IPS DF 6.9 (cell line): ENCODE results near the gene PSMD8.

ENCODE experiments used
- DNase-seq: peaks from one replicate; pipeline ENCODE4 v3.0.0-alpha.2; 2013; ENCODE audit warnings: low read depth, low spot score
- H3K27ac ChIP-seq: one replicate; pipeline ENCODE4 v1.5.1; 2013; ENCODE audit warnings: low read length, control low read depth
- H3K27me3 ChIP-seq: 2 replicates; pipeline ENCODE4 v1.6.1; 2013; ENCODE audit warnings: mild to moderate bottlenecking, low read length; ENCODE audit not compliant: control insufficient read depth, insufficient read depth
- H3K36me3 ChIP-seq: 2 replicates; pipeline ENCODE4 v1.6.1; 2013; ENCODE audit warnings: low read length; ENCODE audit not compliant: control insufficient read depth, insufficient read depth
- H3K4me1 ChIP-seq: 2 replicates; pipeline ENCODE4 v1.6.1; 2013; ENCODE audit warnings: low read length; ENCODE audit not compliant: control insufficient read depth, insufficient read depth
- H3K4me3 ChIP-seq: 2 replicates; pipeline ENCODE4 v1.5.1; 2013; ENCODE audit warnings: mild to moderate bottlenecking, low read length
- H3K9me3 ChIP-seq: 2 replicates; pipeline ENCODE4 v1.6.1; 2013; ENCODE audit warnings: low read length, inconsistent platforms; ENCODE audit not compliant: control insufficient read depth, insufficient read depth
- WGBS: extraction: QIAGEN DNeasy Blood & Tissue Kit; methylation state at CpG from one replicate; pipeline ENCODE4 v1.1.7; 2013; ENCODE audit warnings: mixed read lengths, missing lambda C conversion rate; ENCODE audit not compliant: insufficient read length, insufficient coverage; 5-methylcytosine and 5-hydroxymethylcytosine counted together

PSMD8 gene

GRCh38 chr19:38376576-38376975 is 2.2 kb downstream of the PSMD8 start:
- Histone ChIP-seq H3K36me3 (peaks cover 17% of the 10 kb centered on the region), H3K4me3 (no peak overlapping the region), H3K4me1 (0 out of 2 replicates have a peak, but pooled peaks cover 4% of the 10 kb centered on the region), H3K9me3 (no peaks in the 10 kb centered on the region), H3K27ac (no peak overlapping the region), H3K27me3 (no peaks in the 10 kb centered on the region)
- WGBS, result no CpG with 5 or more reads among the region's 3 CpGs
- no peak for DNase-seq

- H3K27me3 ChIP-seq, result no peaks in the 10 kb centered on the region
- H3K9me3 ChIP-seq, result no peaks in the 10 kb centered on the region
- no peak overlapping the region for H3K4me3 ChIP-seq
- peaks cover 19% of the 10 kb centered on the region for H3K36me3 ChIP-seq
- DNase-seq, result no peak
- WGBS, result no CpG with 5 or more reads among the region's 4 CpGs
- no peak overlapping the region for H3K27ac ChIP-seq
- H3K4me1 ChIP-seq, result 0 out of 2 replicates have a peak, but pooled peaks cover 4% of the 10 kb centered on the region
These were observed 2.7 kb downstream of the PSMD8 start for GRCh38 chr19:38377052-38377451.

GRCh38 chr19:38378866-38379265 is 4.5 kb downstream of the PSMD8 start:
- Histone ChIP-seq H3K9me3 (no peaks in the 10 kb centered on the region), H3K27ac (no peak overlapping the region), H3K4me1 (0 out of 2 replicates have a peak, but pooled peaks cover 4% of the 10 kb centered on the region), H3K36me3 (peaks cover 23% of the 10 kb centered on the region), H3K27me3 (no peaks in the 10 kb centered on the region), H3K4me3 (no peak overlapping the region)
- no peak for DNase-seq
- no CpG with 5 or more reads among the region's 10 CpGs for WGBS

GRCh38 chr19:38381138-38381537 is 6.8 kb downstream of the PSMD8 start:
- Histone ChIP-seq H3K9me3 (no peaks in the 10 kb centered on the region), H3K27me3 (no peaks in the 10 kb centered on the region), H3K4me3 (no peak overlapping the region), H3K4me1 (peaks cover 4% of the 10 kb centered on the region; the same call in 1 of the 2 replicates), H3K36me3 (peaks cover 23% of the 10 kb centered on the region), H3K27ac (no peak overlapping the region)
- WGBS, result no CpG with 5 or more reads among the region's 9 CpGs
- no peak for DNase-seq

DNA sequence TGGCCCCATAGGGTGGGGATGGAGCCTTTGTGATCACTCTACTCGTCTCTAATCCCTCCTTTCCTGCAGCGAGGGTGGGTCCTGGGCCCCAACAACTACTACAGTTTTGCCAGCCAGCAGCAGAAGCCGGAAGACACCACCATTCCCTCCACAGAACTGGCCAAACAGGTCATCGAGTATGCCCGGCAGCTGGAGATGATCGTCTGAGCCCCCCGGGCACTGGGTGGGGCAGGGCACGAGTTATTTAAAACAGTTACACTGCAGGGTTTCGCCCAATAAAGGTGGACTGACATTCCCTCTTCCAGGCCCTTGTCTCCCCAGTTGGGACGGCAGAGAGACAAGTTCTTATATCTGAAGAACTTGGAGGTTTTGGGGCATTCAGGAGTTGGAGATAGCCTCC is 8.8 kb downstream of the PSMD8 start:
- Histone ChIP-seq H3K36me3 (peaks cover 23% of the 10 kb centered on the region), H3K9me3 (no peaks in the 10 kb centered on the region), H3K4me3 (no peak overlapping the region), H3K27ac (no peak overlapping the region), H3K27me3 (no peaks in the 10 kb centered on the region), H3K4me1 (peaks cover 4% of the 10 kb centered on the region; the same call in 1 of the 2 replicates)
- no peak for DNase-seq
- no CpG with 5 or more reads among the region's 10 CpGs for WGBS

DNA sequence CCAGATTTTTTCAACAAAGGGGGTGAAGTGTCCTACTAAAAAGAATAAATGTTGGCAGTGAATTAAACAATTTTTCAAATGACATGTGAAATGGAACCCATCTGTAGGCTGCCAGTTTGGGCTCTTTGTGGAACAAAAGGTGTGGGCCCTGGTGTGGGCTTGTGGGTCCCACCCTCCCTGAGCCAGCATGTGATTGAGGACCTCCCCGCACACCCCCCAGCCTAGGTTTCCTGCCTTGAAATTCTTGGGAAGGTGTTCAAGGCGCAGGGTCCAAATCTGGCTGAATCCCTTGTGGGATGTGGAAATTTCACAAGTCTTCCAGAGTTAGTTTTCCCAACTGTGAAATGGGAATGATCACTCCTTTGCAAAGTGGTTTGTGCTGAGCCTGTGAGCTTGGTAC is 9.4 kb downstream of the PSMD8 start:
- Histone ChIP-seq H3K36me3 (peaks cover 23% of the 10 kb centered on the region), H3K4me3 (no peak overlapping the region), H3K27me3 (no peaks in the 10 kb centered on the region), H3K27ac (no peak overlapping the region), H3K4me1 (peaks cover 4% of the 10 kb centered on the region; the same call in 1 of the 2 replicates), H3K9me3 (no peaks in the 10 kb centered on the region)
- WGBS, result no CpG with 5 or more reads among the region's 2 CpGs
- no peak for DNase-seq

DNA sequence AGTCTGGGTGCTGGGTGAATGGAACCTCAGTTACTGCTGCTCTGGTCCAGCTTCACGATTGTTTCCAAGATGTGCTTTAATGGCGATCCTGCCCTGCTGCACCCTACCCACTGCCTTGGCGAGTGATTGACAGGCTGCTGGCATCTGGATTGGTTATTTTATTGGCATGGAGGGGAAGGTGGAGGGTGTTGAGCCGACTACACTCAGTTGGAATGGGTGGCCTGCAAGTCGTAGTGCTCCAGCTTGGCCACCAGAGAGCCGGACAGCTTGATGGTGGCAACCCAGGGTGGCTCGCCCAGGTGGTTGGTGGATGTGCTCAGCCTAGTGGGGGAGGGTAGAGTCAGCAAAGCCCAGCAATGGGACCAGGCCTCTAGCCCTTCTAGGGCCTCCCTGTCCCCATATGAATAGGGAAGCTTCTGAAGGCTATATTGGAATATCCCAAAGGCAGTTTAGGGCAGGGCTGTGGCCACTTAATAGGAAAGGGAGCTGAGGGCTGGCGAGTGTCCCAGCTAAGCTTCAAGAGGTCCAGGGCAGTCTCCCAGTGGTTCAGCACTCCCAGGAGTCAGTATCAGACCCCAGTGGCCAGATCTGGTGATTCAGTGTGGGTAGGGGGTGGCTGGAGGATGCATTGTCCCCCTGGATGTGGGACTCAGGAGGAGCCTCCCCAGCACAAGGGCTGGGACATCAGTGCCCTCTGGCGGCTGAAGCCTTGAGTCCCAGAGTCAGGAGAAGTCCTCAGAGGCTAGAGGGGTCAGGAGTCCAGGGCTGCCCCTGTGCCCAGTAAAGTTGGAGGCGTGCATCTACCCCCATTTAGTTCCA is 10.0 kb downstream of the PSMD8 start:
- Histone ChIP-seq H3K4me3 (no peak overlapping the region), H3K9me3 (no peaks in the 10 kb centered on the region), H3K36me3 (peaks cover 18% of the 10 kb centered on the region), H3K4me1 (peaks cover 4% of the 10 kb centered on the region; the same call in 1 of the 2 replicates), H3K27me3 (no peaks in the 10 kb centered on the region), H3K27ac (no peak overlapping the region)
- WGBS, result no CpG with 5 or more reads among the region's 10 CpGs
- DNase-seq, result no peak

DNA sequence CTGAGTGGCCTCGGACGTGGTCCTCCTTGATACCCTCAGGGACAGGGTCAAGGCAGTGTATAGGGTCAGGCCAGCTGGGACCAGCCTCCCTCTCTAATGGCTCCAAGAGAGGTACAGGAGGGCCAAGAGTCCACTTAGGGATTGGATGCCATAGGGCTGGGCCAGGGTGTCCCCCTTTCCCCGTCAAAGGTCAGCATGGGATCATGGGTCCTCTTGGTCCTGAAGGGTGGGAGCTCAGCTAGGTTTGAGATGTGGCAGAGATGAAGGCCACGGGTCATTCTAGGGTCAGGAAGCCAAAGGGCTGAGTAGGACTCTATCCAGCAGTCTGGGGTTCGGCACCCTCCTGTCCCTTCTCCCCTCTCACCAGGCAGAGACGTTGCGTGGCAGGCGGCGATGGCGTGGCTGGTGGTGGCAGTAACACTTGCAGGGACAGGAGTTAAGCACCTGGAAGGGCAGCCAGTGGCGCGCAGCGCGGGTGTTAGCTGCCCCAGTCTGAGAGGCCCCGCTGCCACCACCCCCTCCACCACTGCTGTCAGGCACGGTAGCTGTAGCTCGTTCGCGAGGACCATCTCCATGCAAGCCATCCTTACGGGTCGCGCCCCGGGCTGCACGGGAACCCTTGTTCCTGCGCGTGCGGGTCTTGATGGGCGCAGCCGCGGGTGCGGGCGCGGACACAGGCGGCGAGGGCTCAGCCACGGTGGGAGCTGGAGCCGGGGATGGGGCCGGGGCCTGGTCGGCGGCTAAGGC is 10.9 kb downstream of the PSMD8 start:
- Histone ChIP-seq H3K4me1 (peaks cover 4% of the 10 kb centered on the region; the same call in 1 of the 2 replicates), H3K27ac (no peak overlapping the region), H3K36me3 (peaks cover 18% of the 10 kb centered on the region), H3K4me3 (no peak overlapping the region), H3K27me3 (no peaks in the 10 kb centered on the region), H3K9me3 (no peaks in the 10 kb centered on the region)
- DNase-seq, result no peak
- no CpG with 5 or more reads among the region's 40 CpGs for WGBS

DNA sequence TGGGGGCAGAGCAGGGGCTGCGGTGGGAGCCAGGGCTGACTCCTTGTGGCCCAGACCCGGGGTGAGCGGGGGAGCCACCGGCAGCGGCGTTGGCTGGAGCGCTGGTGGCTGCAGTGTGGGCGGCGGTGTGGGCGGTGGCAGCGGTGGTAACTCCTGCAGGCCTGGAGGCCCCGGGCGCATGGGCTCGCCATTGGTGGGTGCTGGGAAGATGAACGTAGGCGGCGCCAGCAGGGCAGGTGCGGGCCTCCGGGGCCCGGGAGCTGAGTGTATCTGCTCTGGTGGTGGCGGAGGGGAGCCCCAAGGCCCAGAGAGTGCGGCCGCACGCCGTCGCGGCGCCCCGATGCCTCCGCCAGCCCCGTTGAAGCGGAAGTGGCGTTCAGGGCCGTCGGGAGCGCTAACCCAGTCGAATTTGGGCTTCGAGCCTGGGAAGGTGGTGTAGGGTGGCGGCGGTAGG is 11.5 kb downstream of the PSMD8 start:
- DNase-seq, result no peak

DNA sequence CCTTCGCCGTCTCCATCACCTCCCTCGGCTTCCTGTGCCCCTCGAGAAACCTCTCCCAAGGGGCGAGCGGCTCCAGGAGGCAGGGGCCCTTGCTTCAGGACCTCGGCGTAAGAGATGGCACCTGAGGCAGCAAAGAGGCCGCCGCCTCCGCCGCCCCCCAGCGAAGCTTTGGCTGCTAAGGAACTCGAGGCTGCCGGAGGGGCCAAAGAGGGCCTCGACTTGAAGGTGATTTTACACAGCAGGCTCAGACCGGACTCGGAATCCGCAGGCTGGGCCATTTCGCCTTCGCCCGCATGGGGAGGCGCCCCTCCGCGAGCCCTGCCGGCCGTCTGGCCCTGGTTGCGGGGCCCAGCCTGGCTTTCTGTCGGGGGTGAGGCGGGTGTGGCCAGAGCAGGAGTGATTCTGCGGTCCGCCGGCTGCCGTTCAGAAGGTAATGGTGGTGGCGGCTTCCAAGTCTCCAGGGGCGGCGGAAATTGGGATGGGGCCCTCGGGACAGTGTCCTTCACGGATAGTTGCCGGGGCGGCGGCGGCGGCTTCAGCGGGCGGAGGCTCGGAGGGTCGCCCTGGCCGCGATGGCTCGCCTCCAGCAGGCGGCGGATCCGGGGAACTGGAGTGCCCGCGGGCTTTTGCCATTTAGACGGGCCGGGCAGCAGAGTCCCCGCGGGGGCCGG is 12.1 kb downstream of the PSMD8 start:
- Histone ChIP-seq H3K4me1 (peaks cover 6% of the 10 kb centered on the region; the same call in 1 of the 2 replicates), H3K27me3 (no peaks in the 10 kb centered on the region), H3K36me3 (peaks cover 6% of the 10 kb centered on the region), H3K27ac (no peak overlapping the region), H3K9me3 (no peaks in the 10 kb centered on the region), H3K4me3 (no peak overlapping the region; the same call in 1 of the 2 replicates)
- no peak for DNase-seq
- no CpG with 5 or more reads among the region's 61 CpGs for WGBS

More for the DNA sequence above, 11.5 kb downstream of the PSMD8 start:
- WGBS, result no CpG with 5 or more reads among the region's 40 CpGs
- Histone ChIP-seq H3K9me3 (no peaks in the 10 kb centered on the region), H3K4me3 (no peak overlapping the region), H3K27ac (no peak overlapping the region), H3K36me3 (peaks cover 12% of the 10 kb centered on the region), H3K4me1 (peaks cover 6% of the 10 kb centered on the region; the same call in 1 of the 2 replicates), H3K27me3 (no peaks in the 10 kb centered on the region)
